Eye (tissue), 1 donor: ENCODE measurements around the gene LTBP1.

Experiments
- DNase-seq: peaks from one replicate; pipeline ENCODE4 v3.0.0-alpha.2; 2015

The LTBP1 gene

GRCh38 chr2:33277002-33277426, 330.3 kb downstream of the LTBP1 start:
- DNase-seq: no peak

GRCh38 chr2:33278245-33278943, 331.6 kb downstream of the LTBP1 start:
- no peak for DNase-seq

- DNase-seq: no peak
These were observed 337.5 kb downstream of the LTBP1 start for GRCh38 chr2:33284287-33284686.

- DNase-seq: no peak
These were observed 340.8 kb downstream of the LTBP1 start for GRCh38 chr2:33287507-33288005.

GRCh38 chr2:33288011-33288410, 341.3 kb downstream of the LTBP1 start:
- DNase-seq: no peak

- DNase-seq: no peak
These were observed 343.2 kb downstream of the LTBP1 start for GRCh38 chr2:33289961-33290360.

GRCh38 chr2:33291278-33292013, 344.7 kb downstream of the LTBP1 start:
- peak; percentile 33 for DNase-seq

- DNase-seq: no peak
These were observed 345.3 kb downstream of the LTBP1 start for GRCh38 chr2:33292063-33292462.

GRCh38 chr2:33292981-33293595, 346.3 kb downstream of the LTBP1 start:
- DNase-seq: no peak

- peak; percentile 29 for DNase-seq
These were observed 351.5 kb downstream of the LTBP1 start for GRCh38 chr2:33298233-33298632.

GRCh38 chr2:33301355-33301754, 354.6 kb downstream of the LTBP1 start:
- no peak for DNase-seq

GRCh38 chr2:33302348-33302747, 355.6 kb downstream of the LTBP1 start:
- no peak for DNase-seq

GRCh38 chr2:33304032-33304864, 357.5 kb downstream of the LTBP1 start:
- no peak for DNase-seq

- DNase-seq: no peak
These were observed 361.0 kb downstream of the LTBP1 start for GRCh38 chr2:33307659-33308270.

- peak; percentile 72 for DNase-seq
These were observed 365.6 kb downstream of the LTBP1 start for GRCh38 chr2:33312355-33312754.

- no peak for DNase-seq
These were observed 366.3 kb downstream of the LTBP1 start for GRCh38 chr2:33313039-33313438.

GRCh38 chr2:33314541-33314940, 367.8 kb downstream of the LTBP1 start:
- DNase-seq: no peak

GRCh38 chr2:33316328-33316727, 369.6 kb downstream of the LTBP1 start:
- no peak for DNase-seq

GRCh38 chr2:33317369-33318007, 370.7 kb downstream of the LTBP1 start:
- DNase-seq: no peak

- no peak for DNase-seq
These were observed 371.7 kb downstream of the LTBP1 start for GRCh38 chr2:33318456-33318855.

GRCh38 chr2:33320573-33320972, 373.8 kb downstream of the LTBP1 start:
- DNase-seq: no peak

- DNase-seq: peak; percentile 34
These were observed 374.6 kb downstream of the LTBP1 start for GRCh38 chr2:33321236-33321771.
